ENCODE results near the gene SYT5. TPM values are rescaled to one million over a fixed set of nuclear protein-coding genes. Genes with fewer than 3 reads are reported as not detected.

SYT5 gene
- total and polyA plus RNA-seq, 2 of the 13 experiments (the other 11 are each of a cell fraction or from before 2014, with no cell fraction given): not detected

GRCh38 chr19:55206664-55207500 lies 26.8 kb upstream of the SYT5 start (continued):
- peak; percentile 90 for TF ChIP-seq SAP130 (CRISPR knock-in tag; IDR thresholded peaks at IDR 0.05; ENCODE audit: low read depth)
- no peak; the same call in 1 of the 2 replicates for TF ChIP-seq RCOR2 (CRISPR knock-in tag; IDR thresholded peaks at IDR 0.05)
- no peak for TF ChIP-seq ZBTB14 (CRISPR knock-in tag; IDR thresholded peaks at IDR 0.05)
- TF ChIP-seq KAT7 (CRISPR knock-in tag; IDR thresholded peaks at IDR 0.05; ENCODE audit: borderline replicate concordance): no peak
- TF ChIP-seq KLF9 (CRISPR knock-in tag; IDR thresholded peaks at IDR 0.05; ENCODE audit: low read depth): 0 out of 2 replicates have a peak, but pooled peaks have one; percentile 24
- 0 out of 2 replicates have a peak, but pooled peaks have one; percentile 45 for TF ChIP-seq ZNF891 (CRISPR knock-in tag; IDR thresholded peaks at IDR 0.05)
- TF ChIP-seq HOXD1 (CRISPR knock-in tag; IDR thresholded peaks at IDR 0.05): 0 out of 2 replicates have a peak, but pooled peaks have one; percentile 39
- no peak for TF ChIP-seq SRSF4 (IDR thresholded peaks at IDR 0.05; ENCODE audit: low read depth, low read length, poor library complexity, severe bottlenecking)
- TF ChIP-seq, protein P1, sequence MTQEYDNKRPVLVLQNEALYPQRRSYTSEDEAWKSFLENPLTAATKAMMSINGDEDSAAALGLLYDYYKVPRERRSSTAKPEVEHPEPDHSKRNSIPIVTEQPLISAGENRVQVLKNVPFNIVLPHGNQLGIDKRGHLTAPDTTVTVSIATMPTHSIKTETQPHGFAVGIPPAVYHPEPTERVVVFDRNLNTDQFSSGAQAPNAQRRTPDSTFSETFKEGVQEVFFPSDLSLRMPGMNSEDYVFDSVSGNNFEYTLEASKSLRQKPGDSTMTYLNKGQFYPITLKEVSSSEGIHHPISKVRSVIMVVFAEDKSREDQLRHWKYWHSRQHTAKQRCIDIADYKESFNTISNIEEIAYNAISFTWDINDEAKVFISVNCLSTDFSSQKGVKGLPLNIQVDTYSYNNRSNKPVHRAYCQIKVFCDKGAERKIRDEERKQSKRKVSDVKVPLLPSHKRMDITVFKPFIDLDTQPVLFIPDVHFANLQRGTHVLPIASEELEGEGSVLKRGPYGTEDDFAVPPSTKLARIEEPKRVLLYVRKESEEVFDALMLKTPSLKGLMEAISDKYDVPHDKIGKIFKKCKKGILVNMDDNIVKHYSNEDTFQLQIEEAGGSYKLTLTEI (CRISPR knock-in tag; conservative IDR thresholded peaks at IDR 0.05): no peak
- TF ChIP-seq HOMEZ (CRISPR knock-in tag; IDR thresholded peaks at IDR 0.05; ENCODE audit: low read depth): peak; percentile 67
- TF ChIP-seq, protein P2, sequence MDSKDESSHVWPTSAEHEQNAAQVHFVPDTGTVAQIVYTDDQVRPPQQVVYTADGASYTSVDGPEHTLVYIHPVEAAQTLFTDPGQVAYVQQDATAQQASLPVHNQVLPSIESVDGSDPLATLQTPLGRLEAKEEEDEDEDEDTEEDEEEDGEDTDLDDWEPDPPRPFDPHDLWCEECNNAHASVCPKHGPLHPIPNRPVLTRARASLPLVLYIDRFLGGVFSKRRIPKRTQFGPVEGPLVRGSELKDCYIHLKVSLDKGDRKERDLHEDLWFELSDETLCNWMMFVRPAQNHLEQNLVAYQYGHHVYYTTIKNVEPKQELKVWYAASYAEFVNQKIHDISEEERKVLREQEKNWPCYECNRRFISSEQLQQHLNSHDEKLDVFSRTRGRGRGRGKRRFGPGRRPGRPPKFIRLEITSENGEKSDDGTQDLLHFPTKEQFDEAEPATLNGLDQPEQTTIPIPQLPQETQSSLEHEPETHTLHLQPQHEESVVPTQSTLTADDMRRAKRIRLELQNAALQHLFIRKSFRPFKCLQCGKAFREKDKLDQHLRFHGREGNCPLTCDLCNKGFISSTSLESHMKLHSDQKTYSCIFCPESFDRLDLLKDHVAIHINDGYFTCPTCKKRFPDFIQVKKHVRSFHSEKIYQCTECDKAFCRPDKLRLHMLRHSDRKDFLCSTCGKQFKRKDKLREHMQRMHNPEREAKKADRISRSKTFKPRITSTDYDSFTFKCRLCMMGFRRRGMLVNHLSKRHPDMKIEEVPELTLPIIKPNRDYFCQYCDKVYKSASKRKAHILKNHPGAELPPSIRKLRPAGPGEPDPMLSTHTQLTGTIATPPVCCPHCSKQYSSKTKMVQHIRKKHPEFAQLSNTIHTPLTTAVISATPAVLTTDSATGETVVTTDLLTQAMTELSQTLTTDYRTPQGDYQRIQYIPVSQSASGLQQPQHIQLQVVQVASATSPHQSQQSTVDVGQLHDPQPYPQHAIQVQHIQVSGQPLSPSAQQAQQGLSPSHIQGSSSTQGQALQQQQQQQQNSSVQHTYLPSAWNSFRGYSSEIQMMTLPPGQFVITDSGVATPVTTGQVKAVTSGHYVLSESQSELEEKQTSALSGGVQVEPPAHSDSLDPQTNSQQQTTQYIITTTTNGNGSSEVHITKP (CRISPR knock-in tag; IDR thresholded peaks at IDR 0.05; ENCODE audit: low read depth): peak; percentile 28; the same call in 1 of the 2 replicates
- TF ChIP-seq ZNF44 (CRISPR knock-in tag; IDR thresholded peaks at IDR 0.05): peak; percentile 77; the same call in 1 of the 2 replicates
- TF ChIP-seq FOXO1 (CRISPR knock-in tag; IDR thresholded peaks at IDR 0.05): peak; percentile 96
- TF ChIP-seq ZBTB37 (CRISPR knock-in tag; IDR thresholded peaks at IDR 0.05): no peak
- TF ChIP-seq KLF6 (CRISPR knock-in tag; IDR thresholded peaks at IDR 0.05): no peak
- no peak for TF ChIP-seq ZNF746 (CRISPR knock-in tag; IDR thresholded peaks at IDR 0.05)
- no peak for TF ChIP-seq ZNF605 (CRISPR knock-in tag; IDR thresholded peaks at IDR 0.05)
- TF ChIP-seq SUZ12 (IDR thresholded peaks at IDR 0.05; ENCODE audit: low read depth, low read length): no peak
- TF ChIP-seq ZNF878 (CRISPR knock-in tag; IDR thresholded peaks at IDR 0.05): peak; percentile 90
